GM12891 (cell line): ENCODE measurements around the gene ASB2.

Experiments used
- POLR2A ChIP-seq: IDR thresholded peaks from 2 replicates; pipeline ENCODE4 v1.6.1; 2011; ENCODE audit warnings: low read depth, low read length, control low read depth
- POLR2AphosphoS5 ChIP-seq: IDR thresholded peaks from 2 replicates; pipeline ENCODE4 v1.6.1; 2011; ENCODE audit warnings: low read depth, low read length, control low read depth
- TAF1 ChIP-seq: IDR thresholded peaks from 2 replicates; pipeline ENCODE4 v1.6.1; 2011; ENCODE audit warnings: low read depth, low read length, control low read depth

DNA sequence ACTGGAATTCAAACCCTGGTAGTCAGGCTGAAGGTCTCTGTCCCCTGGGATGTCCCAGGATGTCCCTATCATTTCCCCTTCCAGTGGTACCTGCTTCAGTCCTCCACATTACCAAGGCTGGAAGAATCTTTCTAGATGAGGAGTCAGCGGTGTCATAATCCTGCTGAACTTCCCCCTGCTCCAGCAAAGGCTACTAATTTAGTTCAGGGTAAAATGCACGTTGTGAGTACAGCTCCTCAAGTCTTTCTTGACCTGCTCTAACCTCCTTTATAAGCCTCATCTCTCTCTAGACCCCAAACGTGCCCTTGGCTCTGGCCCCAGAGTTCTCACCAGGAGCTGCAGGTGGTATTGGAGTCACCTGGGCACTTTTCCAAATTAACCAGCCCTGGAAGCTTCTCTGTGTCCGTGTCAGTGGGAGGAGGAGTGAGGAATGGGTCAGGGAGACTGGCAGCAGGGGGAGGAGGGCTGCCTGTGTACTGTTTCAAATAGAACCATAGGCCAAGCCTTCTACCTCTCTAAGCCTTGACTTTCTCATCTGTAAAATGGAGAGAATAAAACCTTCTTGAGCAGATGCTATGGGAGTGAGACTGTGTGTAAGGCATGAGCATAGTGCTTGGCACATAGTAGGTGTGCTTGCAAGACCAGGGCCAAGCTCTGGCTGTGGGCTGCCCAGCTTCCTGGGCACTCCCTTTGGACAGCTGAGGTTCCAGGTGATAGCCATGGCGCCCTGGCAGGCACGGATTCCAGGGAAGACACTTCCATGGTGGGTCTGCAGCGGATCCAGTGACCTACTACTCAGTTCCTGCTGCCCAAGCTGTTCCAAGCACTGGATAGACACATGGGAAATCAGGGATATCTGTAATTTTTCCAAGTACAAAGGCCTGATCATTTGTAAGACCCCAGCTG is 24.5 kb downstream of the ASB2 start:
- no peak for TF ChIP-seq POLR2A
- no peak for TF ChIP-seq POLR2AphosphoS5
- no peak for TF ChIP-seq TAF1
